Breast epithelium (tissue), 3 donors: Measurements from ENCODE around the gene GDF2. TPM values are rescaled to one million over a fixed set of nuclear protein-coding genes. Genes with fewer than 3 reads are reported as not detected.

Experiments used
- total RNA-seq, 3 donors: library from RNA; depleted of rRNA; stranded (reverse); fragments of >200 nt; gene quantifications; one replicate each; pipeline ENCODE4 v1.1.0, GENCODE V29; 2016

Gene GDF2
- total RNA-seq, 3 donors from 2014 or later, result not detected

Other genes with a start within 250 kb of the GDF2 start
- gene GDF10, start 22.3 kb upstream of the GDF2 start, total RNA-seq, result 10 to 100 TPM in 1 of 3 donors, 1 to 10 TPM in 2; 2.0 to 12.3 (median 2.0) TPM
- not detected for gene RBP3, start 25.9 kb downstream of the GDF2 start, total RNA-seq
- gene ZNF488, start 61.8 kb downstream of the GDF2 start, total RNA-seq, result under 1 TPM in 1 of 3 donors, not detected in 2; 0.44 TPM
- 10 to 100 TPM in 1 of 3 donors, 1 to 10 TPM in 1, not detected in 1; 4.9 to 29.4 TPM for gene ANXA8, start 161.7 kb downstream of the GDF2 start, total RNA-seq
- gene FAM25G, start 169.2 kb downstream of the GDF2 start, total RNA-seq, result not detected
- gene AGAP9, start 201.2 kb downstream of the GDF2 start, total RNA-seq, result 10 to 100 TPM in 1 of 3 donors, 1 to 10 TPM in 2; 5.8 to 21.0 (median 6.0) TPM